GM12878 (cell line): ENCODE measurements around the gene TMEM9B. TPM values are rescaled to one million over a fixed set of nuclear protein-coding genes. Genes with fewer than 3 reads are reported as not detected.

Source experiments
- ATAC-seq: fragments of 200-7000 bp; cut with Tn5 transposase; 3 replicates; pipeline ENCODE4 v1.9.1; 2020; ENCODE audit warnings: mild to moderate bottlenecking, moderate library complexity
- BruUV-seq: library from RNA; stranded (reverse); fragments of 400-500 nt; replicated peaks from 2 replicates; lab custom pipeline; 2021; lab: Mats Ljungman, UMichigan
- CTCF ChIA-PET: fragments of 300-600 bp; sonication (Branson Sonifier 250); formaldehyde crosslinking; extraction: SDS; loops from one replicate; lab custom pipeline; 2021; ENCODE audit warnings: inconsistent platforms; lab: Yijun Ruan, JAX
- POLR2A ChIA-PET: fragments of 350-600 bp; formaldehyde crosslinking; extraction: SDS; loops from one replicate; lab custom pipeline; 2021; ENCODE audit warnings: inconsistent platforms; lab: Charles Lee
- RAD21 ChIA-PET: fragments of 300-600 bp; sonication (Branson Sonifier 250); formaldehyde crosslinking; loops from one replicate; lab custom pipeline; 2023; ENCODE audit warnings: antibody characterized with exemption; ENCODE audit not compliant: unreplicated experiment; lab: Charles Lee
- SMC1A ChIA-PET: fragments of 300-600 bp; sonication (Branson Sonifier 250); formaldehyde crosslinking; loops from one replicate; lab custom pipeline; 2023; ENCODE audit not compliant: unreplicated experiment, uncharacterized antibody; lab: Charles Lee
- DNase-seq: peaks from one replicate; pipeline ENCODE4 v3.0.0-alpha.2; 2011; ENCODE audit warnings: low read depth, low spot score
- FAIRE-seq: peaks from 3 replicates; lab custom pipeline; 2011; peaks lifted over from hg19 to GRCh38; lab: Jason Lieb, UNC
- H2AFZ ChIP-seq: 2 replicates; pipeline ENCODE4 v1.6.0; 2011; ENCODE audit warnings: low read depth, low read length, control low read depth; ENCODE audit not compliant: control insufficient read depth
- H3K27ac ChIP-seq: 2 replicates; pipeline ENCODE4 v1.5.1; 2011; ENCODE audit warnings: control low read depth; ENCODE audit not compliant: control insufficient read depth, insufficient read depth
- H3K27me3 ChIP-seq, 2 experiments: replicated peaks in 1 of 2; 2 replicates each; pipeline versions ENCODE4 v1.6.0 to v1.6.1; 2011; ENCODE audit warnings: low read length in 1 of 2; ENCODE audit not compliant: control insufficient read depth in 2 of 2, insufficient read depth in 2 of 2
- H3K36me3 ChIP-seq, 2 experiments: 2 replicates each; pipeline ENCODE4 v1.5.1; 2011; ENCODE audit warnings: low read length in 1 of 2; ENCODE audit not compliant: control insufficient read depth in 2 of 2, insufficient read depth in 2 of 2
- H3K4me1 ChIP-seq: 2 replicates; pipeline ENCODE4 v1.6.1; 2011; ENCODE audit warnings: mild to moderate bottlenecking, low read length, moderate library complexity, mixed read lengths; ENCODE audit not compliant: control insufficient read depth, insufficient read depth
- H3K4me2 ChIP-seq: 2 replicates; pipeline ENCODE4 v1.6.0; 2011; ENCODE audit warnings: control low read depth; ENCODE audit not compliant: control insufficient read depth, insufficient read depth
- H3K4me3 ChIP-seq: fragments of 200-600 bp; sonication (generic); 2 replicates; pipeline ENCODE4 v1.5.1; 2016
- H3K79me2 ChIP-seq: 2 replicates; pipeline ENCODE4 v1.6.0; 2011; ENCODE audit warnings: low read length; ENCODE audit not compliant: control insufficient read depth, insufficient read depth
- H3K9ac ChIP-seq: 2 replicates; pipeline ENCODE4 v1.8.0; 2011; ENCODE audit warnings: low read length, control low read depth, mixed read lengths; ENCODE audit not compliant: control insufficient read depth, insufficient read depth
- H3K9me3 ChIP-seq: replicated peaks from 3 replicates; pipeline ENCODE4 v1.5.1; 2011; ENCODE audit warnings: mild to moderate bottlenecking, low read length; ENCODE audit not compliant: control insufficient read depth, insufficient read depth
- H4K20me1 ChIP-seq: 2 replicates; pipeline ENCODE4 v1.6.0; 2011; ENCODE audit not compliant: control insufficient read depth, insufficient read depth
- BACH1 ChIP-seq: fragments of 450-650 bp; IDR thresholded peaks from 2 replicates; pipeline ENCODE4 v1.6.1; 2017; ENCODE audit warnings: mild to moderate bottlenecking, borderline replicate concordance
- BHLHE40 ChIP-seq, 2 experiments: fragments of 450-650 bp in 1 of 2; IDR thresholded peaks; 2 replicates each; pipeline ENCODE4 v1.6.1; 2011 to 2017; ENCODE audit warnings: low read depth in 2 of 2, borderline replicate concordance in 1 of 2, improper control_type of control experiment in 1 of 2, low read length in 1 of 2, mild to moderate bottlenecking in 1 of 2
- CHD4 ChIP-seq: fragments of 200-600 bp; sonication (generic); IDR thresholded peaks from 2 replicates; pipeline ENCODE4 v1.6.1; 2016; ENCODE audit warnings: mild to moderate bottlenecking
- CREM ChIP-seq: IDR thresholded peaks from 2 replicates; pipeline ENCODE4 v1.6.1; 2014; ENCODE audit warnings: antibody characterized with exemption, low read depth
- CTCF ChIP-seq, 3 experiments: IDR thresholded peaks in 2 of 3; conservative IDR thresholded peaks in 1 of 3; 2 replicates each; pipeline ENCODE4 v1.5.1; 2011; ENCODE audit warnings: low read depth in 3 of 3, low read length in 3 of 3, mild to moderate bottlenecking in 3 of 3, control low read depth in 2 of 3, moderate library complexity in 2 of 3, inconsistent platforms in 1 of 3, mixed read lengths in 1 of 3; ENCODE audit not compliant: control insufficient read depth in 2 of 3, insufficient read depth in 1 of 3; ENCODE audit errors: extremely low read depth in 1 of 3
- EP300 ChIP-seq, 2 experiments: fragments of 150-350 bp in 1 of 2; IDR thresholded peaks; 2 replicates each; pipeline ENCODE4 v1.6.1; 2011 to 2012; ENCODE audit warnings: low read depth in 2 of 2, low read length in 2 of 2, borderline replicate concordance in 1 of 2, improper control_type of control experiment in 1 of 2, inconsistent platforms in 1 of 2; ENCODE audit not compliant: control insufficient read depth in 1 of 2
- IKZF1 ChIP-seq: fragments of 450-650 bp; conservative IDR thresholded peaks from 2 replicates; pipeline ENCODE4 v1.6.1; 2017; ENCODE audit warnings: antibody characterized with exemption, mild to moderate bottlenecking
- IRF3 ChIP-seq: fragments of 450-650 bp; IDR thresholded peaks from 2 replicates; pipeline ENCODE4 v1.6.1; 2014; ENCODE audit warnings: mild to moderate bottlenecking
- IRF4 ChIP-seq: IDR thresholded peaks from 2 replicates; pipeline ENCODE4 v1.6.1; 2011; ENCODE audit warnings: low read depth, low read length
- NFXL1 ChIP-seq: fragments of 450-650 bp; IDR thresholded peaks from 2 replicates; pipeline ENCODE4 v1.6.1; 2017; ENCODE audit warnings: antibody characterized with exemption, mild to moderate bottlenecking, borderline replicate concordance
- NR2F1 ChIP-seq: fragments of 450-650 bp; conservative IDR thresholded peaks from 2 replicates; pipeline ENCODE4 v1.6.1; 2017; ENCODE audit warnings: mild to moderate bottlenecking
- POLR2A ChIP-seq: IDR thresholded peaks from 2 replicates; pipeline ENCODE4 v1.6.1; 2011; ENCODE audit warnings: low read depth, mild to moderate bottlenecking, low read length
- POLR2AphosphoS5 ChIP-seq: IDR thresholded peaks from 2 replicates; pipeline ENCODE4 v1.6.1; 2011; ENCODE audit warnings: mild to moderate bottlenecking, low read length, inconsistent platforms
- RELA ChIP-seq: fragments of 450-650 bp; IDR thresholded peaks from 2 replicates; pipeline ENCODE4 v1.8.0; 2014; ENCODE audit warnings: borderline replicate concordance; ENCODE audit not compliant: partially characterized antibody
- SMC3 ChIP-seq: IDR thresholded peaks from 2 replicates; pipeline ENCODE4 v1.6.1; 2011; ENCODE audit warnings: low read length, improper control_type of control experiment, borderline replicate concordance
- SUZ12 ChIP-seq: fragments of 200-600 bp; sonication (generic); IDR thresholded peaks from one replicate; pipeline ENCODE4 v1.6.1; 2018; ENCODE audit warnings: antibody characterized with exemption, mild to moderate bottlenecking; ENCODE audit not compliant: unreplicated experiment
- USF1 ChIP-seq: IDR thresholded peaks from 2 replicates; pipeline ENCODE4 v1.6.1; 2011; ENCODE audit warnings: borderline replicate concordance, low read depth, mild to moderate bottlenecking, moderate library complexity, mixed read lengths, low read length; ENCODE audit not compliant: insufficient read depth; ENCODE audit errors: extremely low read length
- USF2 ChIP-seq: IDR thresholded peaks from 2 replicates; pipeline ENCODE4 v1.6.1; 2011; ENCODE audit warnings: low read depth, low read length, improper control_type of control experiment, borderline replicate concordance
- ZBED1 ChIP-seq: IDR thresholded peaks from 2 replicates; pipeline ENCODE4 v1.6.1; 2016; ENCODE audit warnings: borderline replicate concordance
- ZNF207 ChIP-seq: fragments of 450-650 bp; IDR thresholded peaks from 2 replicates; pipeline ENCODE4 v1.6.1; 2014; ENCODE audit warnings: antibody characterized with exemption, mild to moderate bottlenecking, borderline replicate concordance
- ZNF217 ChIP-seq: fragments of 450-650 bp; IDR thresholded peaks from 2 replicates; pipeline ENCODE4 v1.6.1; 2017; ENCODE audit warnings: antibody characterized with exemption, mild to moderate bottlenecking
- WGBS: methylation state at CpG from one replicate; pipeline ENCODE4 v1.1.6; 2016; ENCODE audit warnings: low lambda C conversion rate; ENCODE audit not compliant: insufficient replicate concordance, insufficient coverage; ENCODE audit errors: missing lambda C conversion rate; 5-methylcytosine and 5-hydroxymethylcytosine counted together
- in situ Hi-C: fragments of 300-500 bp; cut with MboI; formaldehyde crosslinking; loops from 9 replicates; pipeline ENCODE4 v1.14.3; 2018; ENCODE audit warnings: mixed read lengths
- intact Hi-C: fragments of 100-400 bp; cut with micrococcal nuclease; formaldehyde crosslinking; loops from one replicate; pipeline ENCODE4 v1.14.2; 2022; ENCODE audit not compliant: unreplicated experiment
- polyA plus RNA-seq, 11 experiments: library from polyadenylated mRNA; depleted of rRNA in 4 of 11; unstranded in 6 of 11; stranded (reverse) in 5 of 11; fragments of >200 nt; fragmentation: Nextera tagmentation in 4 of 11; fragmentation: Illumina TruSeq in 1 of 11; extraction: Ambion mirVana in 4 of 11; extraction: Trizol in 1 of 11; gene quantifications; 1 replicate in 1 of 11; 2 replicates in 10 of 11; pipeline versions ENCODE4 v1.2.1 to v1.2.3, GENCODE V29; 2011 to 2016; ENCODE audit warnings: inconsistent platforms in 2 of 11, missing spikeins in 2 of 11, low read depth in 1 of 11
- total RNA-seq, 4 experiments: library from RNA; depleted of rRNA in 3 of 4; stranded (reverse); fragments of >200 nt in 3 of 4; fragmentation: Illumina TruSeq in 1 of 4; extraction: Trizol in 1 of 4; gene quantifications; 2 replicates each; pipeline versions ENCODE4 v1.2.1 to v1.2.3, GENCODE V29; 2013 to 2021

The TMEM9B gene
- total and polyA plus RNA-seq, 10 of the 15 experiments (the other 5 are each of a cell fraction or from before 2014, with no cell fraction given): 11.5 to 54.0 (median 30.0) TPM

DNA sequence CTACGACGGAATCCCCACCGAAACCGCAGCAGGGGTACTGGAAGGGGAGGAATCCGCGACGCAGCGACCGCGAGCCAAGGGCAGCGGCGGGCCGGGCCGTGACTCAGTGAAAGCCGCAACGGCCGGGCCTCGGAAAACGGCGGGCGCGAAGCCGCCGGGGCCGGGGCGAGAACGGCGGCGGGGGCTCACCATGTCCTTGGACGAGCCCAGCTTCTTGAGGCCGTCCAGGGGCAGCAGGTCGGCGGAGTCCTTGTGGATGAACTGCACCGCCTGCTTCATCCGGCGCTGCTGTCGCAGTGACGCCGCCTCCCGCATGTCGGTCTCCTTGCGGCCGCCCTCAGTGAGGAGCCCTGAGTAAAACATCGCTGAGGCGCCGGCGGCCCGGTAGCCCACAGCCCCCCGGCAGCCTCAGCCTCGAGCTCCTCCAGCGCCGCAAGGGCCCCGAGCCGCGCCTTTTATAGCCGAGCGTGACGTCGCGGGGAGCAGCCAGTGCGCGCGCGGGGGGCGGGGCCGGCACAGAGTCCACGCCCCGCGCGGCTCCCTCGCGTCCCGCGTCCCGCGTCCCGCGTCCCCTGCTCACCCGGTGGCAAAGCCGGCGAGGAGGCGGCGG is 39.4 kb upstream of the TMEM9B start, which contains the start of gene NRIP3:
TSS of gene NRIP3 (minus strand) at position 429 of the 610 bp plus-strand sequence. CDS start at position 363, 66 bp downstream.
- Histone ChIP-seq H3K79me2 (no peaks in the 10 kb centered on the region), H3K36me3 (no peaks in the 10 kb centered on the region), H3K4me3 (peak within 1 kb of the TSS; percentile 55; the same call in 1 of the 2 replicates), H3K9me3 (no peaks in the 10 kb centered on the region), H3K4me1 (peaks cover 6% of the 10 kb centered on the region; the same call in 1 of the 2 replicates), H3K27me3 (peaks cover 4 to 16% of the 10 kb centered on the region in 2 experiments), H3K27ac (no peak within 1 kb of the TSS), H3K9ac (no peak within 1 kb of the TSS), H4K20me1 (no peaks in the 10 kb centered on the region), H2AFZ (peak within 1 kb of the TSS; percentile 50), H3K4me2 (peak within 1 kb of the TSS; percentile 87)
- ChIA-PET SMC1A (no interaction called here), RAD21 (interaction anchor here (1.1 kb wide), 1 partner anchor 12 kb away, joined by 3 read pairs; no protein-coding TSS in a partner anchor), POLR2A (no interaction called here), CTCF (no interaction called here)
- DNase-seq (no peak), FAIRE-seq (no peak), ATAC-seq (peak; percentile 79)
- TF ChIP-seq BACH1 (no peak), CREM (0 out of 2 replicates have a peak, but pooled peaks have one; percentile 20), IRF4 (no peak), ZNF217 (no peak), USF2 (no peak), USF1 (no peak), SUZ12 (peak; percentile 85), POLR2AphosphoS5 (no peak), IKZF1 (no peak), RELA (no peak), ZBED1 (no peak), NFXL1 (no peak), CTCF (IDR thresholded peaks at IDR 0.05 in 2 of 3, conservative IDR thresholded peaks at IDR 0.05 in 1 of 3; ENCODE audit: control insufficient read depth in 2 of 3, extremely low read depth in 1 of 3, insufficient read depth in 1 of 3, low read depth in 3 of 3, low read length in 3 of 3) (no peak), IRF3 (no peak), POLR2A (peak; percentile 49; the same call in 1 of the 2 replicates), NR2F1 (no peak), SMC3 (no peak), ZNF207 (no peak), EP300 (IDR thresholded peaks at IDR 0.05; ENCODE audit: borderline replicate concordance in 1 of 2, control insufficient read depth in 1 of 2, low read depth in 2 of 2, low read length in 2 of 2) (no peak), BHLHE40 (IDR thresholded peaks at IDR 0.05; ENCODE audit: borderline replicate concordance in 1 of 2, low read depth in 2 of 2, low read length in 1 of 2) (no peak), CHD4 (no peak)
- intact Hi-C loops (no loop called here), in situ Hi-C loops (no loop called here)
- 12% methylated on average over 73 of the region's 83 CpGs for WGBS
- no TSS peak for BruUV-seq
